ENCODE results near the gene GATAD1. TPM values are rescaled to one million over a fixed set of nuclear protein-coding genes. Genes with fewer than 3 reads are reported as not detected.

Gene GATAD1
- total and polyA plus RNA-seq, 2 of the 4 experiments (the other 2 are of a cell fraction), result 9.3 to 15.2 TPM

DNA sequence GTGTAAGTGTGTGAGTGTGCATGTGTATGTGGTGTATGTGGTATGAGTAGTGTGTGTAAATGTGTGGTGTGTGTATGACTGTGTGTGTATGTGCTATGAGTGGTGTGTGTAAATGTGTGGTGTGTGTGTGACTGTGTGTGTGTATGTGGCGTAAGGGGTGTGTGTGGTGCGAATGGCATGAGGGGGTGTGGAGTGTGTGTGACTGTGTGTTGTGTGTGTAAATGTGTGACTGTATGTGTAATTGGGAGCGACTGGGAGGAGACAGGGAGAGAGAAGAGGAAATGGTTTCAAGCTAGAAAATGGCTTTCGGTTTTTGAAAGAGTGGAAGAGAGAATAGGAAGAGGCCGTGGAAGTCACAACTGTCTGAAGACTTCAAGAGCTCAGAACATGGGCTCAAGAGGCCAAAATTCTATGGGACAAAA lies 23.6 kb upstream of the GATAD1 start:
- Histone ChIP-seq H3K4me3 (ENCODE audit: insufficient read depth, low read depth, low read length) (no peak overlapping the region), H4K91ac (ENCODE audit: insufficient read depth, low read depth, low read length) (no peak overlapping the region), H3K9me1 (ENCODE audit: insufficient read depth, low read length) (0 out of 2 replicates have a peak, but pooled peaks cover 4% of the 10 kb centered on the region), H4K8ac (ENCODE audit: low read depth in 2 of 2, low read length in 2 of 2) (no peak overlapping the region), H3K56ac (ENCODE audit: extremely low read depth, insufficient read depth, low read length) (no peak overlapping the region), H3K4ac (ENCODE audit: low read depth, low read length) (0 out of 2 replicates have a peak overlapping the region, but pooled peaks have one; percentile 33), H2AFZ (replicated peaks; ENCODE audit: low read length, poor library complexity) (peak overlapping the region; percentile 58), H2BK5ac (ENCODE audit: low read depth, low read length, poor library complexity, severe bottlenecking) (peak overlapping the region; percentile 75), H3K9me3 (ENCODE audit: control insufficient read depth, insufficient read depth, low read length) (no peaks in the 10 kb centered on the region), H4K5ac (ENCODE audit: low read depth, low read length) (no peak overlapping the region), H3K18ac (ENCODE audit: low read depth, low read length) (no peak overlapping the region), H3K36me3 (ENCODE audit: control insufficient read depth, insufficient read depth, low read length) (no peaks in the 10 kb centered on the region), H2BK20ac (ENCODE audit: low read depth, low read length) (no peak overlapping the region), H3K4me1 (ENCODE audit: control insufficient read depth, insufficient read depth, low read length) (no peaks in the 10 kb centered on the region; the same call in 1 of the 2 replicates), H3K14ac (replicated peaks; ENCODE audit: low read depth, low read length) (no peak overlapping the region), H3K27ac (ENCODE audit: insufficient read depth, low read length) (no peak overlapping the region), H3K79me1 (ENCODE audit: low read depth in 1 of 2, low read length in 2 of 2) (no peaks in the 10 kb centered on the region), H3K4me2 (ENCODE audit: low read depth, low read length) (no peak overlapping the region), H4K20me1 (ENCODE audit: insufficient read depth, low read length) (no peaks in the 10 kb centered on the region), H3K9ac (ENCODE audit: low read depth, low read length) (no peak overlapping the region), H2AK5ac (ENCODE audit: low read depth, low read length) (peak overlapping the region; percentile 66; the same call in 1 of the 2 replicates), H3K23ac (ENCODE audit: low read depth, low read length) (no peak overlapping the region), H2BK15ac (ENCODE audit: low read depth, low read length) (no peak overlapping the region), H2AK9ac (replicated peaks; ENCODE audit: low read depth, low read length, poor library complexity) (no peak overlapping the region), H3K27me3 (ENCODE audit: control insufficient read depth, insufficient read depth, low read length) (no peaks in the 10 kb centered on the region; the same call in 1 of the 2 replicates), H2BK120ac (ENCODE audit: low read depth, low read length) (no peak overlapping the region)
- no peak for ATAC-seq (ENCODE audit: low read depth)
- dilution Hi-C loops (cut with HindIII; ENCODE audit: low sequenced_read_pairs, unreplicated experiment) (no loop called here), in situ Hi-C loops (cut with MboI; ENCODE audit: low sequenced_read_pairs) (no loop called here), intact Hi-C loops (cut with micrococcal nuclease) (loop anchor here (2.0 kb wide), 1 partner anchor 23 kb away; the partner anchor contains the start of gene GATAD1)
- DNase-seq, result no peak
- BruUV-seq (replicated peaks), result no TSS peak
- TF ChIP-seq ELK1 (IDR thresholded peaks at IDR 0.05; ENCODE audit: borderline replicate concordance, low read depth, low read length), result no peak
- no peak for TF ChIP-seq SMC3 (IDR thresholded peaks at IDR 0.05; ENCODE audit: low read depth, low read length)
- TF ChIP-seq, protein P1, sequence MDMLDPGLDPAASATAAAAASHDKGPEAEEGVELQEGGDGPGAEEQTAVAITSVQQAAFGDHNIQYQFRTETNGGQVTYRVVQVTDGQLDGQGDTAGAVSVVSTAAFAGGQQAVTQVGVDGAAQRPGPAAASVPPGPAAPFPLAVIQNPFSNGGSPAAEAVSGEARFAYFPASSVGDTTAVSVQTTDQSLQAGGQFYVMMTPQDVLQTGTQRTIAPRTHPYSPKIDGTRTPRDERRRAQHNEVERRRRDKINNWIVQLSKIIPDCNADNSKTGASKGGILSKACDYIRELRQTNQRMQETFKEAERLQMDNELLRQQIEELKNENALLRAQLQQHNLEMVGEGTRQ (IDR thresholded peaks at IDR 0.05; ENCODE audit: low read depth, low read length), result no peak
- no peak for TF ChIP-seq RFX5 (IDR thresholded peaks at IDR 0.05; ENCODE audit: low read depth, low read length)
- no peak for TF ChIP-seq MAFK (IDR thresholded peaks at IDR 0.05; ENCODE audit: low read depth, low read length)
- ChIA-PET POLR2A (ENCODE audit: unreplicated experiment) (no interaction called here), CTCF (interaction anchor here (0.5 to 3.1 kb wide), 9 partner anchors 11 to 1427 kb away, joined by 3 to 19 read pairs (median 4); partner anchors contain the start of gene GATAD1)
- 100% methylated on average over 3 of the region's 5 CpGs; no CpG with 5 or more reads in 1 of the 2 experiments for WGBS, 2 experiments (ENCODE audit: extremely low coverage in 2 of 2, insufficient read length in 1 of 2)
